Ecto neural progenitor cell (in vitro differentiated cells): ENCODE measurements around the gene RNF34.

Experiments used
- DNase-seq: peaks from one replicate; pipeline ENCODE4 v3.0.0-alpha.2; 2018; ENCODE audit warnings: low spot score

Gene RNF34

DNA sequence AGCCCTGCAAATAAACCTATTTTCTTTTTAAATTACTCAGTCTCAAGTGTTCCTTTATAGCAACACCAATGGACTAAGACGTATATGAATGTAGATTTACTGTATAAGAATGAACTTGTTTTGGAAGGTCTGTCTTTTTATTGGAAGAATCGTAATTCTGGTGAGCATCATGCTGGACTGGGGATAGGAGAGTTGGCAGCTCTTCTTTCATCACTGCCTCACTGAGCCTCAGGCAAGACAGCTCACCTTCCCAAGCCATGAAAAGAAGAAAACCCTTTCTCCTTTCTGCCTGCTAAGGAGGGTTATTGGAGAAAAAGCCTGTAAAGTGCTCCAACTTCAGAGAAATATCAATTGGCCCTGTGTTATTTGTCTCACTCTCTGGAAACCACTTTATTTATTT, 9.1 kb upstream of the RNF34 start:
- no peak for DNase-seq

- no peak for DNase-seq
Observed at GRCh38 chr12:121391619-121392324, 8.1 kb upstream of the RNF34 start.

DNA sequence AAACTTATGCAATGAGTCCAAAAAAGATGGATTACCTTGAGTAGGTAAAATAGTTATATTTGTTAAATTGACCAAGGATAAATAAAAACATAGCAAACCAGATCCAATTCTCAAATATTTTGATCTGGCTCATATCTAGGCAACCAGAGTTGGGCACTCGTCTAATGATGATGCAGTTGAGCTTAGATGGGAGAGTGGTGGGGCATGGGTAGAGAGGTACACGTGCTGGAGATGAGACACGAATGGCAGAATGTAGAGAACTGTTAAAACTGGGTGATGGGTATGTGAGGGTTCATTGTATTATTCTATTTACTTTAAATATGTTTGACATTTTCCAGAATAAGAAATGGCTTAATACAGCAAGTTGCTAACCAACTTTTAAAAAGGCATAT, 7.6 kb upstream of the RNF34 start:
- no peak for DNase-seq

GRCh38 chr12:121397521-121397920, 2.4 kb upstream of the RNF34 start:
- no peak for DNase-seq

GRCh38 chr12:121398355-121398754, 1.6 kb upstream of the RNF34 start:
- no peak for DNase-seq

DNA sequence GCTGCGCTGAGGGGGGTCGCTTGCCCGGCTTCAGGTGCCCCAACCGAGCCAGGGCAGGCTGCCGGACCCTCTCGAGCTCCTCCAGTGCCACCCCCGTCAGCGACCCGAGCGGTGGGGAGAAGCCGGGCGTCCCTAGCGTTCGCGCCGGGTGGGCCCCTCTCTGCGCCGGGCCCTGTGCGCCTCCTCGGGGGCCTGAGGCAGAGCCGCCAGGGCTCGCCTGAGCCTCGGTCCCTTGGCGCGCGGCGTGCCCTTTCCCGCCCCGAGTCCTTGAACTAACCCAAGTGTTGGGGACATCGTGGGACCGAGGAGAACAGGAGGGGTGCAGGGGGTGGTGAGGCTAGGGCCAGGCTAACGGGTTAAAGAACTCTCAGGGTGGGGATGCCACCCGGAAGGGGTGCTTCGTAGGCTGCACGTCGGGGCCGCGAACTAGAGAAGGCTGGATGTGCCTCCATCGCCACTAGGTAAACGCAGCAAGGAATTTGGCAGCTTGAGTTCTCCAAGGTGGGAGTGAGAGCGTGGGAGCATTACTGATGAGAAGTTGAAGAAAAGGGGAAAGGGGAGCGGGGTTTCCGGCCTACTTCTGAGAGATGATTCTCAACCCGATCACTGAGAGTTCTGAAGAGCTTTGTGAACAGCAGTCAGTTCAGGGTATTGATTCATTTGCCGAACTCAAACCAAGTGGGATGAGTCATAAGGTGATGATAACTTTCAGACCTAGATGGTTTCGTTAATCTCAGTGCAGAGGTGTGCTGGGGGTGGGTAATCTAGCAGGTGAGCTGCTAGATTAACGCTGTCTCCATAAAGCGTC, 618 bp downstream of the RNF34 start:
- no peak for DNase-seq

DNA sequence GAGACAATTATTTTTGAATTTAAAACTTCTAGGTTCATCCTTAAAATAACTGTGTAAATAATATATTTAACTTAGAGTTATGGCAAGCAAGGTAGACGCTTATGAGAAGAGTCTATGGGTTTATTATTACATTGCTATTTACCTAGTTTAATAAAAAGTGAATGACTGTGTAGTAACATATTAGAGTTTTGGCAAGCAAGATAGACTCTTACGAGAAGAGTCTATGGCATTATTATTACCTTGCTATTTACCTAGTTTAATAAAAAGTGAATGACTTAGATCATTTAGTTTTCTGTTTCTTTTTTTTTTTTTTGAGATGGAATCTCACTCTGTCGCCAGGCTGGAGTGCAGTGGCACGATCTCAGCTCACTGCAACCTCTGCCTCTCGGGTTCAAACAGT, 3.8 kb downstream of the RNF34 start:
- DNase-seq: no peak

DNA sequence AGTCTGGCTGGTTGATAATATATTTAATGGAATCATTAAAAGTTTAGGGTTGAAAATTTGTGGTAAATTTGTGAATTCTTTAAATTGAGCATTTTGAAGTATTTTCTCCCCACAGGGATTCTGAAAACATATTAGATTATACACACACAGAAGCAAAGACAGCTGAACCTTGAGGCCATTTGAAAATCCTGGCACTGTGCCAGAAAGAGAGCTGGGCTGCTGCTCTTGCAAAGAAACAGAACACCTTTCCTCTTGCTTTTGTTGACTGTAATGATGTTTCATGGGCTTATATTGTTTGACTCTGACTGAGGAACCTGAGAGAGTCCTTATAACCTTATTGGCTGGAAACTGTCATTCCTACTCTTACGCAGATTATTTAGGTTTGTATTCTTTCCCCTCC, 4.8 kb downstream of the RNF34 start:
- no peak for DNase-seq

- DNase-seq: no peak
Observed at GRCh38 chr12:121405211-121405610, 5.3 kb downstream of the RNF34 start.

GRCh38 chr12:121413917-121414316, 14.0 kb downstream of the RNF34 start:
- no peak for DNase-seq

DNA sequence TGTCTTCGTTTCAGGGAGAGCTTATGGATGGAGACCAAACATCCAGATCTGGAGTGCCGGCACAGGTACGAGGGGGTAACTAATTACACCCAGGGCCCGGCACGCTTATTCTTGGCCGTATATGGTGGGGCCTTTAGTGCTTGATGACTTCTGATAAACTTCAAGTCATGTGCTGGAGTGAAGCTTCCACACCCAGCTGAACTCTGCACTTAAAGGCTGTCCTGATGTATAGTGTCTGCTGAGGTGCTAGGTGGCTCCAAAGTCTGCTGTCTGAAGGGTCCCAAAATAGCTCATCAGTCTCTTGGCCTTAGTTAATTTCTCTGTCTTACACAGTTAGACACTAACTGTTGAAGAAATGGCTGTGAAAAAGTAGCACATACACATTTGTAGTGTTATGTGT, 17.9 kb downstream of the RNF34 start:
- no peak for DNase-seq

DNA sequence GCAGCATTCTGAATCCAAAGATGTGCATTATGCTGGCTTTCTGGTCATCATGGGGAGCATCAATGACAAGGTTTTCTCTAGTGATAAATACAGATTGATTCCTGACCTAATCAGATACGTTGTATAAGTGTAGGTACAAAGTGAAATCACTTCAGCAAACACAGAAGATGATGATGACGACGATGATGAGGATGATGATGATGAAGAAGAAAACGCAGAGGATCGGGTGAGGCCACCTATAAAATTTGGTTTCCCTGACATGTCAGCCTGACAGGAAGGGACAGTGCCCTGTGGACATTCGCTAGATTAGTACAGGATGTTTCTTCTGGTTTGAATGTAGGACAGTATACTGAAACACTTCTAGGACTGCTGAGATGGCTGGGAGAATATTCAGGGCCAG, 20.2 kb downstream of the RNF34 start:
- DNase-seq: no peak

- DNase-seq: no peak
Observed at GRCh38 chr12:121423253-121423652, 23.3 kb downstream of the RNF34 start.

- DNase-seq: no peak
Observed at GRCh38 chr12:121423682-121424623, 24.0 kb downstream of the RNF34 start.

DNA sequence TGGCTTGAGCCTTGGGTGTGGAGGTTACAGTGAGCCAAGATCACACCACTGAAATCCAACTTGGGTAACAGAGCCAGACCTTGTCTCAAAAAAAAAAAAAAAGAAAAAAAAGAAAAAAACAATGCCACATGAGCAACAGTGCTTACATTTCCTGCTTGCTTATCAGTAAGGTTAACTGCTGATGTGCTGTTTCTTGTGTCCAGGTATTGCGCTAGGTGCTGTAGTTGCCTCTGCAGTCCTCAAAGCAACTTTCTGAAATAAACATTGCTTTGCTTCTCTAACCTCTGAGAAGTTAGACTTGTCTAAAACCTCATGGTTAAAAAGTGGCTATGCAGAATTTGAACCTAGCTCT, 24.7 kb downstream of the RNF34 start:
- no peak for DNase-seq

DNA sequence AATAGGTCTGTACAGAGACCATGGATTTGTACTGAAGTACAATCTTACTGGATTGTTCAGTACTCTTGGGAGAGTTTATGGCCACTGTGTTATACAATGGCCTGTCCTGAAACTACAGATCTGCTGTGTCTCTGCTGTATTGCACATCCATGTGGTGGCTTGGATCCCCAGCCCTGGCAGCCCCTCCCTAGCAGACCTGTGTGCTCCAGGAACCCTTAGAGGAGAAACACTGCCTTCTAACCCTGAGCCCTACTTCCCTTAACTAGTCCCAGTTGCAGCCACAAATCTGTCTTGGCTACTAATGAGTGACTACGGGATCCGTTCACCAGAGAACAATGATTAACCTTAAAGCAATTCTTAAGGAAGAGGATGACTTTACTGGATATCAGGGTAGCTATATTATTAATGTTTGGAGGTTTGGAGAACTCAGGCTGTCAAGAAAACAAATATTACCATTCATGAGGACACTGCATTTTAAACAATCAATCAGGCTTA, 27.7 kb downstream of the RNF34 start:
- DNase-seq: no peak

- no peak for DNase-seq
Observed at GRCh38 chr12:121428883-121429282, 29.0 kb downstream of the RNF34 start.

GRCh38 chr12:121430833-121431415, 31.0 kb downstream of the RNF34 start:
- DNase-seq: no peak

- no peak for DNase-seq
Observed at GRCh38 chr12:121432740-121433480, 33.0 kb downstream of the RNF34 start.

GRCh38 chr12:121436706-121437105, 36.8 kb downstream of the RNF34 start:
- DNase-seq: no peak

- no peak for DNase-seq
Observed at GRCh38 chr12:121438905-121439304, 39.0 kb downstream of the RNF34 start.
